ENCODE results near the gene ROCK2.
"Not testable (repeated sequence)": the region's sequence is repeated elsewhere in the genome, so short reads cannot be mapped to it uniquely, and the experiment has no call there.

Gene ROCK2

GRCh38 chr2:11235583-11235982 is 108.9 kb downstream of the ROCK2 start:
- no peak for DNase-seq (ENCODE audit: low read depth in 2 of 2)

- no peak for DNase-seq (ENCODE audit: low read depth in 2 of 2)
Observed at GRCh38 chr2:11234309-11234708, 110.1 kb downstream of the ROCK2 start.

GRCh38 chr2:11231193-11231592 is 113.2 kb downstream of the ROCK2 start:
- not testable (repeated sequence) for DNase-seq (ENCODE audit: low read depth in 2 of 2)

- no peak for DNase-seq (ENCODE audit: low read depth in 2 of 2)
Observed at GRCh38 chr2:11228692-11229091, 115.7 kb downstream of the ROCK2 start.

GRCh38 chr2:11227595-11227994 is 116.8 kb downstream of the ROCK2 start:
- no peak for DNase-seq (ENCODE audit: low read depth in 2 of 2)

GRCh38 chr2:11224887-11225286 is 119.5 kb downstream of the ROCK2 start:
- no peak for DNase-seq (ENCODE audit: low read depth in 2 of 2)

- no peak for DNase-seq (ENCODE audit: low read depth in 2 of 2)
Observed at GRCh38 chr2:11222845-11223244, 121.6 kb downstream of the ROCK2 start.

GRCh38 chr2:11220445-11220844 is 124.0 kb downstream of the ROCK2 start:
- no peak for DNase-seq (ENCODE audit: low read depth in 2 of 2)

GRCh38 chr2:11215407-11215806 is 129.0 kb downstream of the ROCK2 start:
- DNase-seq (ENCODE audit: low read depth in 2 of 2) = no peak

- DNase-seq (ENCODE audit: low read depth in 2 of 2) = no peak
Observed at GRCh38 chr2:11214770-11215169, 129.7 kb downstream of the ROCK2 start.

GRCh38 chr2:11213975-11214374 is 130.5 kb downstream of the ROCK2 start:
- DNase-seq (ENCODE audit: low read depth in 2 of 2) = no peak

GRCh38 chr2:11213090-11213638 is 131.3 kb downstream of the ROCK2 start:
- no peak for DNase-seq (ENCODE audit: low read depth in 2 of 2)

GRCh38 chr2:11212645-11213044 is 131.8 kb downstream of the ROCK2 start:
- no peak for DNase-seq (ENCODE audit: low read depth in 2 of 2)

- no peak for DNase-seq (ENCODE audit: low read depth in 2 of 2)
Observed at GRCh38 chr2:11208083-11208482, 136.4 kb downstream of the ROCK2 start.

GRCh38 chr2:11203480-11203879 is 141.0 kb downstream of the ROCK2 start:
- DNase-seq (ENCODE audit: low read depth in 2 of 2) = no peak

- DNase-seq (ENCODE audit: low read depth in 2 of 2) = no peak
Observed at GRCh38 chr2:11201969-11202368, 142.5 kb downstream of the ROCK2 start.

- no peak for DNase-seq (ENCODE audit: low read depth in 2 of 2)
Observed at GRCh38 chr2:11200651-11201050, 143.8 kb downstream of the ROCK2 start.

- DNase-seq (ENCODE audit: low read depth in 2 of 2) = no peak
Observed at GRCh38 chr2:11196246-11196645, 148.2 kb downstream of the ROCK2 start.

- DNase-seq (ENCODE audit: low read depth in 2 of 2) = no peak
Observed at GRCh38 chr2:11187731-11188130, 156.7 kb downstream of the ROCK2 start.

- no peak for DNase-seq (ENCODE audit: low read depth in 2 of 2)
Observed at GRCh38 chr2:11187083-11187619, 157.3 kb downstream of the ROCK2 start.

GRCh38 chr2:11186145-11186544 is 158.3 kb downstream of the ROCK2 start:
- no peak for DNase-seq (ENCODE audit: low read depth in 2 of 2)

- DNase-seq (ENCODE audit: low read depth in 2 of 2) = no peak
Observed at GRCh38 chr2:11182951-11183350, 161.5 kb downstream of the ROCK2 start.

GRCh38 chr2:11180653-11181052 is 163.8 kb downstream of the ROCK2 start:
- no peak for DNase-seq (ENCODE audit: low read depth in 2 of 2)

GRCh38 chr2:11179899-11180298 is 164.5 kb downstream of the ROCK2 start:
- no peak for DNase-seq (ENCODE audit: low read depth in 2 of 2)
